ENCODE measurements around the gene LAMA5. TPM values are rescaled to one million over a fixed set of nuclear protein-coding genes. Genes with fewer than 3 reads are reported as not detected.

LAMA5 gene
- total and polyA plus RNA-seq, 8 donors, result 41.4 to 278 (median 79.6) TPM

DNA sequence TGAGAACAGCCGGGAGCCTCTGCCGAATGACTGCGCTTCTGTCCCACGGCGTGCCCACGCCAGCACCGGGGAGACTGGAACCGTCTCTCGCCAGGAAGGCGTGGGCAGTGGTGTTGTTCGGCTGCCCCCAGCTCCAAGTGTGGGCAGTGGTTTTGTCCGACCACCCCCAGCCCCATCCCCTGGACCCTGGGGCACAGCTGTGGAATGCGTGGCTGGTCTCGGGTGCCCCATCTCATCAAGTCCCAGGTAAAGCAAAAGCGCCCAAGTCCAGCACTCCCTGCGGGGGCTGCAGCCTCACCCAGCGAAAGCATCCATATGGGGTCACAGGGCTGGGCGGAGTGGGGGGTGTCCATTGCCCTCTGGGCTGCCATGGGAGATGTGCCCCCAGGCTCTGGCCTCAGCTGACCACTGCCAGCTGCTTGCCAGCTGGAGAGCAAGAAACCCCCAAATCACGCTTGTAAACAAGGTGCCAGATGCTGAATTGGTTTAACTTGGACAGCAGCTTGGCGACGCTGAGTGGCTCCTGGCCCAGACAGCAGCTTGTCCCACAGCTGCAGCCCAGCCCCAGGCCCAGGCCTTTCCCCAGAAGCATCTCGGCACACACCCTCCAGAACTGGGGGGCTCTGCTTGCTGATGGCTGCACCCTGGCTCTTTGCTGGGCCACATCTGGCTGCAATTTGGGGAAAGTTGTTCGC is 35.5 kb upstream of the LAMA5 start:
- intact Hi-C loops (cut with DNase I; ENCODE audit: low total_unique reads), result loop anchor here (5.0 kb wide), 1 partner anchor 335 kb away; the partner anchor contains the start of gene TAF4
- no peak for DNase-seq
- H3K4me3 ChIP-seq, result no peak overlapping the region
- 92 to 96% (median 94%) methylated on average over 19 to 23 of the region's 23 CpGs for WGBS, 5 donors
- H3K27me3 ChIP-seq, result no peaks in the 10 kb centered on the region
- peaks cover 19 to 32% (median 27%) of the 10 kb centered on the region in 4 donors for H3K4me1 ChIP-seq
- peaks cover 0 to 33% (median 27%) of the 10 kb centered on the region in 4 donors for H3K36me3 ChIP-seq
- no peak overlapping the region for H3K27ac ChIP-seq
- H3K9me3 ChIP-seq, result no peaks in the 10 kb centered on the region
- TF ChIP-seq POLR2A (IDR thresholded peaks at IDR 0.05), result no peak
- TF ChIP-seq POLR2AphosphoS5 (IDR thresholded peaks at IDR 0.05), result no peak

DNA sequence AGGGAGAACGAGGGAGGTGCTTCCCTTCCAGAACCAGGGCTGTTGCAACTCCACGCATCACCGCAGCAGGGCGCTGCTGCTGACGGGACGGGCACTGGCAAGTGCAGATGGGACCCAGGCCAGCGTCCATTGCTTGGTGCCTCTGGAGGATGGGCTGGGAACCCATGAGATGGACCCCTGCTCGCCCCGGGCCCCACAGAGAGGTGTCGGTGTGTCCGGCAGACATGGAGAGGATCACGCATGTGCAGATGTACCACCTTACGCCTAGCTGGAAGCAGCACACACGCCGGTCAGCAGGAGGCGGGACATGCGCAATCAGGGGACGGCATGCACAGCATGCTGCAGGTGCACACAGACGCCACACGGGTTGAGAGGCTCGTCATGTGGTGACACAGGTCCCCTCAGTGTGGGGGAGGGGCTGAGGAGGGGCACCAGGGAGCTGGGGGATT is 34.2 kb upstream of the LAMA5 start:
- Histone ChIP-seq H3K27ac (no peak overlapping the region), H3K4me1 (peaks cover 13 to 24% (median 19%) of the 10 kb centered on the region in 4 donors), H3K9me3 (no peaks in the 10 kb centered on the region), H3K36me3 (peaks cover 0 to 40% (median 27%) of the 10 kb centered on the region in 4 donors), H3K4me3 (no peak overlapping the region), H3K27me3 (no peaks in the 10 kb centered on the region)
- WGBS, 5 donors, result 77 to 86% (median 83%) methylated on average over 16 to 21 of the region's 21 CpGs
- intact Hi-C loops (cut with DNase I; ENCODE audit: low total_unique reads), result loop anchor here (5.0 kb wide), 1 partner anchor 334 kb away; the partner anchor contains the start of gene TAF4
- no peak for TF ChIP-seq POLR2A (IDR thresholded peaks at IDR 0.05)
- TF ChIP-seq POLR2AphosphoS5 (IDR thresholded peaks at IDR 0.05), result no peak
- no peak for TF ChIP-seq EP300 (IDR thresholded peaks at IDR 0.05)
- TF ChIP-seq, protein P1, sequence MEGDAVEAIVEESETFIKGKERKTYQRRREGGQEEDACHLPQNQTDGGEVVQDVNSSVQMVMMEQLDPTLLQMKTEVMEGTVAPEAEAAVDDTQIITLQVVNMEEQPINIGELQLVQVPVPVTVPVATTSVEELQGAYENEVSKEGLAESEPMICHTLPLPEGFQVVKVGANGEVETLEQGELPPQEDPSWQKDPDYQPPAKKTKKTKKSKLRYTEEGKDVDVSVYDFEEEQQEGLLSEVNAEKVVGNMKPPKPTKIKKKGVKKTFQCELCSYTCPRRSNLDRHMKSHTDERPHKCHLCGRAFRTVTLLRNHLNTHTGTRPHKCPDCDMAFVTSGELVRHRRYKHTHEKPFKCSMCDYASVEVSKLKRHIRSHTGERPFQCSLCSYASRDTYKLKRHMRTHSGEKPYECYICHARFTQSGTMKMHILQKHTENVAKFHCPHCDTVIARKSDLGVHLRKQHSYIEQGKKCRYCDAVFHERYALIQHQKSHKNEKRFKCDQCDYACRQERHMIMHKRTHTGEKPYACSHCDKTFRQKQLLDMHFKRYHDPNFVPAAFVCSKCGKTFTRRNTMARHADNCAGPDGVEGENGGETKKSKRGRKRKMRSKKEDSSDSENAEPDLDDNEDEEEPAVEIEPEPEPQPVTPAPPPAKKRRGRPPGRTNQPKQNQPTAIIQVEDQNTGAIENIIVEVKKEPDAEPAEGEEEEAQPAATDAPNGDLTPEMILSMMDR (IDR thresholded peaks at IDR 0.05), result no peak
- DNase-seq, result no peak

DNA sequence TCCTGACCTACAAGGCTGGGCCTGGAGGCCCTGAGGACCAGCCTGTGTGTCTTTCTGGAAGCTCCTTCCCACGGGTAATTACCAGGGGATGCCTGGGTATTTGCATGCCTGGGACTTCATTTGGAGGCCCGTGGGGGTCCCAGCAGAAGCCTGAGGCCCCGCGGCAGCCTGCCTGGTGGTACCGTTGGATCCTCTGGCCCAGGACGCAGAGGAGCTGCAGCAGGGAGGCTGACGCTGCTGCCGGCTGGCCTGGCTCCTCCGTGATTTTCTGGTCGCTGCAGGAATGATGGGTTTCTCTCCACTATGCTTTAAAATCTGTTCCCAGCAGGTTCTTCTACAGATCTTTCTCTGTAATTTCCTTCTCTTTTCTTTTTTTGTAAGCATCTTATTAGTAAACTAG is 33.4 kb upstream of the LAMA5 start:
- Histone ChIP-seq H3K27me3 (no peaks in the 10 kb centered on the region), H3K4me3 (no peak overlapping the region), H3K4me1 (peaks cover 4 to 16% (median 11%) of the 10 kb centered on the region in 4 donors), H3K9me3 (no peaks in the 10 kb centered on the region), H3K27ac (no peak overlapping the region), H3K36me3 (peaks cover 0 to 48% (median 34%) of the 10 kb centered on the region in 4 donors)
- TF ChIP-seq POLR2A (IDR thresholded peaks at IDR 0.05), result no peak
- TF ChIP-seq, protein P1 (IDR thresholded peaks at IDR 0.05), result no peak
- TF ChIP-seq EP300 (IDR thresholded peaks at IDR 0.05), result no peak
- TF ChIP-seq POLR2AphosphoS5 (IDR thresholded peaks at IDR 0.05), result no peak
- intact Hi-C loops (cut with DNase I; ENCODE audit: low total_unique reads), result loop anchor here (5.0 kb wide), 1 partner anchor 333 kb away; the partner anchor contains the start of gene TAF4
- DNase-seq, result no peak
- WGBS, 5 donors, result 78 to 92% (median 89%) methylated on average over 6 to 10 of the region's 10 CpGs

DNA sequence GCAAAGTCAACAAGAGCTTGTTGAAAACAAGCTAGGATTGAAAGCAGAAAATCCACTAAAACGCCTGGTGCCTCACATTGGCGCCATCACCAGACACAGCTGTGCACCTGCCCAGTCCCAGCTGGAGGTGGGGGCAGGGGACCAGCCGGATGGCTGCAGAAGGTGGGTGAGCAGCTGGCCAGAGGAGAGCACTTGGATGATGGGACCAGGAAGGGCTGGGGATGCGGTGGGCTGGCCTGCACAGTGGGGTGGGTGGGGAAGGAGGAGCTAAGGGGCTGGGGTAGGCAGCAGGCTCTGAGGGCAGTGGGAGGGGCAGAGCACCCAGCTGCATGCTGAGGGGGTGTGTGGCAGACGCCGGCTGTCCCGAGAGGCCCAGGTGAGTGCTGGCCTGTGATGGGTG is 32.9 kb upstream of the LAMA5 start:
- intact Hi-C loops (cut with DNase I; ENCODE audit: low total_unique reads), result loop anchor here (5.0 kb wide), 1 partner anchor 333 kb away; the partner anchor contains the start of gene TAF4
- 71 to 83% (median 74%) methylated on average over 7 of the region's 7 CpGs for WGBS, 5 donors
- no peak for DNase-seq
- TF ChIP-seq, protein P1 (IDR thresholded peaks at IDR 0.05), result no peak
- no peak for TF ChIP-seq EP300 (IDR thresholded peaks at IDR 0.05)
- TF ChIP-seq POLR2AphosphoS5 (IDR thresholded peaks at IDR 0.05), result no peak
- TF ChIP-seq POLR2A (IDR thresholded peaks at IDR 0.05), result no peak
- Histone ChIP-seq H3K9me3 (no peaks in the 10 kb centered on the region), H3K27me3 (no peaks in the 10 kb centered on the region), H3K4me1 (peaks cover 0 to 11% (median 5%) of the 10 kb centered on the region in 4 donors), H3K36me3 (peaks cover 0 to 53% (median 39%) of the 10 kb centered on the region in 4 donors), H3K27ac (no peak overlapping the region), H3K4me3 (no peak overlapping the region)

Data from stomach (tissue), 9 donors.